Prostate gland (tissue), 2 donors: Measurements from ENCODE around the gene INTS2. TPM values are rescaled to one million over a fixed set of nuclear protein-coding genes. Genes with fewer than 3 reads are reported as not detected.

Experiments
- DNase-seq: peaks from one replicate; pipeline ENCODE4 v3.0.0-alpha.2; 2019; ENCODE audit warnings: low spot score
- H3K27ac ChIP-seq, 2 donors: fragments of 200-600 bp; sonication (generic); 2 replicates each; pipeline ENCODE4 v1.5.1; 2017 to 2019
- H3K27me3 ChIP-seq: fragments of 200-600 bp; sonication (generic); replicated peaks from 2 replicates; pipeline ENCODE4 v1.5.1; 2019; ENCODE audit not compliant: insufficient read depth
- H3K36me3 ChIP-seq, 2 donors: fragments of 200-600 bp; sonication (generic); 1 replicate in 1 of 2; 2 replicates in 1 of 2; pipeline versions ENCODE4 v1.5.1 to v1.8.1; 2017 to 2019
- H3K4me1 ChIP-seq: fragments of 200-600 bp; sonication (generic); replicated peaks from 2 replicates; pipeline ENCODE4 v1.5.1; 2019
- H3K4me3 ChIP-seq, 2 donors: fragments of 200-600 bp; sonication (generic); 2 replicates each; pipeline ENCODE4 v1.5.1; 2017 to 2019
- H3K9me3 ChIP-seq: fragments of 200-600 bp; sonication (generic); 2 replicates; pipeline ENCODE4 v1.5.1; 2017
- CTCF ChIP-seq, 4 experiments: fragments of 200-600 bp in 2 of 4; fragments of 450-650 bp in 2 of 4; sonication (generic) in 2 of 4; IDR thresholded peaks; 1 replicate in 3 of 4; 2 replicates in 1 of 4; pipeline ENCODE4 v1.5.1; 2016 to 2019; ENCODE audit warnings: antibody characterized with exemption in 4 of 4, mild to moderate bottlenecking in 2 of 4, moderate library complexity in 2 of 4
- POLR2A ChIP-seq: fragments of 450-650 bp; IDR thresholded peaks from one replicate; pipeline ENCODE4 v1.6.1; 2016; ENCODE audit warnings: antibody characterized with exemption, mild to moderate bottlenecking
- POLR2AphosphoS5 ChIP-seq: sonication (generic); formaldehyde crosslinking; IDR thresholded peaks from one replicate; pipeline ENCODE4 v1.6.1; 2017; ENCODE audit warnings: antibody characterized with exemption
- WGBS: methylation state at CpG from one replicate; pipeline ENCODE4 v1.1.5; 2018; 5-methylcytosine and 5-hydroxymethylcytosine counted together
- intact Hi-C: fragments of 100-400 bp; cut with DNase I; formaldehyde crosslinking; loops from one replicate; pipeline ENCODE4 v1.14.2; 2022
- total RNA-seq, 2 donors: library from RNA; depleted of rRNA; stranded (reverse); fragments of >200 nt; gene quantifications; one replicate each; pipeline ENCODE4 v1.1.0, GENCODE V29; 2016

INTS2 gene
- total RNA-seq, 2 donors from 2014 or later = 11.7 to 21.9 TPM

- Histone ChIP-seq H3K4me3 (no peak overlapping the region), H3K27ac (no peak overlapping the region), H3K9me3 (no peaks in the 10 kb centered on the region), H3K27me3 (no peaks in the 10 kb centered on the region), H3K36me3 (no peaks in the 10 kb centered on the region), H3K4me1 (no peaks in the 10 kb centered on the region)
- TF ChIP-seq POLR2AphosphoS5 (no peak), CTCF (IDR thresholded peaks at IDR 0.05) (no peak), POLR2A (no peak)
- WGBS = 96% methylated on average over 3 of the region's 3 CpGs
- no peak for DNase-seq
- intact Hi-C loops = no loop called here
These were observed 80.1 kb downstream of the INTS2 start for GRCh38 chr17:61847659-61848058.

GRCh38 chr17:61846761-61847375, 80.9 kb downstream of the INTS2 start:
- Histone ChIP-seq H3K27me3 (no peaks in the 10 kb centered on the region), H3K27ac (no peak overlapping the region), H3K9me3 (no peaks in the 10 kb centered on the region), H3K4me1 (no peaks in the 10 kb centered on the region), H3K4me3 (no peak overlapping the region), H3K36me3 (no peaks in the 10 kb centered on the region)
- no peak for TF ChIP-seq CTCF (IDR thresholded peaks at IDR 0.05)
- TF ChIP-seq POLR2AphosphoS5 = no peak
- no peak for TF ChIP-seq POLR2A
- 86% methylated on average over 3 of the region's 3 CpGs for WGBS
- no peak for DNase-seq
- intact Hi-C loops = no loop called here

DNA sequence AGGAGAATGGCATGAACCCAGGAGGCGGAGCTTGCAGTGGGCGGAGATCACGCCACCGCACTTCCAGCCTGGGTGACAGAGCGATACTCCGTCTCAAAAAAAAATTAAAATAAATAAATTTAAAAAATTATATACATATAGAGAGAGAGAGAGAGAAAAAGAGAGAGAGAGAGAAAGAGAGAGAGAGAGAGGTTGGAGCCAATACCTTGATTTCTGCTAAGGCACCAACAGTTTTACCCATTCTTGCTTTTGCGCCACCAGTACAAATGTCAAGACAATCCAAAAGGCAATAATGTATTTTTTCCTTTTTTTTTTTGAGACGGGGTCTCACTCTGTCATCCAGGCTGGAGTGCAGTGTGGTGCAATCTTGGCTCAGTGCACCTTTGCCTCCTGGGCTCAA, 81.7 kb downstream of the INTS2 start:
- H3K27me3 ChIP-seq = no peaks in the 10 kb centered on the region
- intact Hi-C loops = no loop called here
- H3K4me3 ChIP-seq = no peak overlapping the region
- no peaks in the 10 kb centered on the region for H3K9me3 ChIP-seq
- H3K36me3 ChIP-seq = no peaks in the 10 kb centered on the region
- H3K4me1 ChIP-seq = no peaks in the 10 kb centered on the region
- H3K27ac ChIP-seq = no peak overlapping the region
- no peak for TF ChIP-seq POLR2A
- no peak for TF ChIP-seq CTCF (IDR thresholded peaks at IDR 0.05)
- TF ChIP-seq POLR2AphosphoS5 = no peak
- no peak for DNase-seq
- WGBS = 97% methylated on average over 8 of the region's 8 CpGs

DNA sequence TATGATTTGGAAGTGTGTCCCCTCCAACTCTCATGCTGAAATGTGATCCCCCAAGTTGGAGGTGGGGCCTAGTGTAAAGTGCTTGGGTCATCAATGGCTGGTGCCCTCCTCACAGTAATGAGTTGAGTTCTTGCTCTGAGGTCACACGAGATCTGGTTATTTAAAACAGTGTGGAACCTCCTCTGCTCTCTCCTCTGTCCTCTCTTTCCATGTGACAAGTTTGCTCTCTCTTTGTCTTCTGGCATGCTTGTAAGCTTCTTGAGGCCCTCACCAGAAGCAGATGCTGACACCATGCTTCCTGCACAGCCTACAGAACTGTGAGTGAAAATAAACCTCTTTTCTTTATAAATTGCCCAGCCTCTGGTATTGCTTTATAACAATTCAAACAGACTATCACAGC, 84.3 kb downstream of the INTS2 start:
- TF ChIP-seq CTCF (IDR thresholded peaks at IDR 0.05) (no peak), POLR2AphosphoS5 (no peak), POLR2A (no peak)
- intact Hi-C loops = no loop called here
- 89% methylated on average over 1 of the region's 1 CpG for WGBS

DNA sequence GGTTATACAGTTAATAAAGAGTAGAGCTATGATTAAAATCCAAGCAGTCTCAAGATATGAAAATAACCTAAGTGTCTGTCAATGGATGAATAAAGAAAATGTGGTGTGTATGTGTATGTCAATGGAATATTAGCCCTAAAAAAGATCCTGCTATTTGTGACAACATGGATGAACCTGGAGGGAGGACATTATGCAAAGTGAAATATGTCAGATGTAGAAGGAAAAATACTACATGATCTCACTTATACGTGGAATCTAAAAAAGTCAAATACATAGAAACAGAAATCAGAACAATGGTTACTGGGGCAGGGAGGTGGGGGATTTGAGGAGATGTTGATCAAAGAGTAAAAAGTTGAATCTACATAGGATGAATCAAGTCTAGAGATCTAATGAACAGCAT, 84.9 kb downstream of the INTS2 start:
- intact Hi-C loops = no loop called here
- H3K4me1 ChIP-seq = no peaks in the 10 kb centered on the region
- no peak overlapping the region for H3K4me3 ChIP-seq
- H3K36me3 ChIP-seq = no peaks in the 10 kb centered on the region
- no peaks in the 10 kb centered on the region for H3K27me3 ChIP-seq
- TF ChIP-seq POLR2AphosphoS5 (no peak), CTCF (IDR thresholded peaks at IDR 0.05) (no peak), POLR2A (no peak)
- 76% methylated on average over 1 of the region's 1 CpG for WGBS
- no peak for DNase-seq
- no peak overlapping the region for H3K27ac ChIP-seq
- H3K9me3 ChIP-seq = no peaks in the 10 kb centered on the region

More for the DNA sequence above, 84.3 kb downstream of the INTS2 start:
- H3K36me3 ChIP-seq = no peaks in the 10 kb centered on the region
- H3K27me3 ChIP-seq = no peaks in the 10 kb centered on the region
- no peak for DNase-seq
- H3K4me1 ChIP-seq = no peaks in the 10 kb centered on the region
- H3K9me3 ChIP-seq = no peaks in the 10 kb centered on the region
- H3K4me3 ChIP-seq = no peak overlapping the region
- no peak overlapping the region for H3K27ac ChIP-seq
